HG03095 (cell line): Measurements from ENCODE around the gene ANXA6.
"Not testable (repeated sequence)": the region's sequence is repeated elsewhere in the genome, so short reads cannot be mapped to it uniquely, and the experiment has no call there.

Experiments used
- ATAC-seq: cut with Tn5 transposase; IDR thresholded peaks from one replicate; pipeline ENCODE4 v1.9.1; 2021; ENCODE audit warnings: moderate library complexity; ENCODE audit not compliant: unreplicated experiment

Gene ANXA6

DNA sequence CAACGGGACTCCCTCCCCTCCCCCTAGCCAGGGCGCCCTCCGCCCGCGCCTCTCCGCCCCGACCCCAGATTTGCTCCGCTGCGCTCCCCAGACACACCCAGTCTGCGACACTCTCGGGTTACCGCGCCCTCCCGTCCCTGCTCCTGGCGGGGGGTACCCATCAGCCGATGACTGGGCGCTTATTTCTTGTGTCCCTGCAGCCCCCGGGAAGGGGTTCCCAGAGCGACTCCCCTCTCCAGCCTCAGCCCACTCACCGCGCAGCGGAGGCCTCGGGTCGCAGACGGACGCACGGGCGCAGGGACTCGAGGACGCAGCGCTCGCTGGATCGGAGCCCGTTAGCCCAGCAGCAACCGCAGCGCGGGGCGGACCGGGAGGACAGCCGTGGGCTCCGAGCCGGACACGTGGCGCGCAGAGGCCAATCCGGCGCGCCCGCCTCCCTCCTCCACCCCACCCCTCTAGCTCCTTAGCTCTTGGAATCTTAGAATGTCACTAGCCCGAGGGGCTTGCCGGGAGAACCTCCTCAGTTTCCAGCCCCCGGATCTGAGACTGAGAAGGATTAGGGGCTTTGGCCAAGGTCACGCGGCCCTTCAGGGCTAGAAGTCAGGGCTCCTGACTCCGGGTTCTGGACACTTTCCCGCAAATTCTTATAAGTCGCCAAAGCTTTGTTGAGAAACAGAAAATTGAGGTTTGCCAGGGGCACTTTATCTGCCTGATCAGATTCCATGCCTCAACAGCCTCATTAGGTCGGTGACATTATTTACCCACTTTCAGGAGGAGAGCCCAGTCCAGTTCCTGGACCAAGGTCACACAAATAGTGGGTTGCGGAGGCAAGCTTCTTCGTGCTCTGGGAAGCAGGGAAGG is at the start of gene ANXA6:
TSS of gene ANXA6 (minus strand) at position 354 of the 861 bp plus-strand sequence. CDS start 9,878 bp downstream, outside the sequence.
- ATAC-seq: peak; percentile 49

DNA sequence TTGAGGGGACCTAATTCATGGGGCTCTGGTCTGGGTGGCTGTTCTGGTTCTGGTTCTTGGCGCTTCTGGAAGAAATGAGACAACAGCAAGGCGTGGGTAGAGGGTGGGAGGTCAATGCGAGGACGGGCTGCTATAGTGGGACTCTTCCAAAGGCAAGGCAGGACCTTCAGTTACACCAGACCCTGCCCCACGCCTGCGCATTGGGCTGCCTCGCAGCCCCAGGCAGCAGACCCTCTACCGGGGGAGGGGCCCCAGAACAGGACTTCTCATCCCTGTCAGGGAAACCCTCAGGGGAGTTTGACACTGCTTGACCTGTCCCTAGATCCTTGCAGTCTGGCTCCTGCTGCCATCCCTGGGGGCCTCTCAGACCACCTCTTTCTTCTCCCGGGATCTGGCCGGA is 47.8 kb upstream of the ANXA6 start:
- ATAC-seq: no peak

DNA sequence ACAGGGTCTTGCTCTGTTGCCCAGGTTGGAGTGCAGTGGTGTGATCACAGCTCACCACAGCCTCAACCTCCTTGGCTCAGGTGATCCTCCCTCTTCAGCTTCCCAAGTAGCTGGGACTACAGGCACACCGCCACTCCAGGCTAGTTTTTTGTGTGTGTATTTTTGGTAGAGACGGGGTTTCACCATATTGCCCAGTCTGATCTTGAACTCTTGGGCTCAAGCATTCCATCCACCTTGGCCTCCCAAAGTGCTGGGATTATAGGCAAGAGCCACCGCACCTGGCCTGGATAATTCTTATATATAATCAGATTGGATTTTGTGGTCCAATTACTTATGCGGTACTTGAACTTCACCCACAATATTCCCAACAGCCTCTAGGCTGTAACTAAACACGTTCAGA is 46.5 kb upstream of the ANXA6 start:
- no peak for ATAC-seq

DNA sequence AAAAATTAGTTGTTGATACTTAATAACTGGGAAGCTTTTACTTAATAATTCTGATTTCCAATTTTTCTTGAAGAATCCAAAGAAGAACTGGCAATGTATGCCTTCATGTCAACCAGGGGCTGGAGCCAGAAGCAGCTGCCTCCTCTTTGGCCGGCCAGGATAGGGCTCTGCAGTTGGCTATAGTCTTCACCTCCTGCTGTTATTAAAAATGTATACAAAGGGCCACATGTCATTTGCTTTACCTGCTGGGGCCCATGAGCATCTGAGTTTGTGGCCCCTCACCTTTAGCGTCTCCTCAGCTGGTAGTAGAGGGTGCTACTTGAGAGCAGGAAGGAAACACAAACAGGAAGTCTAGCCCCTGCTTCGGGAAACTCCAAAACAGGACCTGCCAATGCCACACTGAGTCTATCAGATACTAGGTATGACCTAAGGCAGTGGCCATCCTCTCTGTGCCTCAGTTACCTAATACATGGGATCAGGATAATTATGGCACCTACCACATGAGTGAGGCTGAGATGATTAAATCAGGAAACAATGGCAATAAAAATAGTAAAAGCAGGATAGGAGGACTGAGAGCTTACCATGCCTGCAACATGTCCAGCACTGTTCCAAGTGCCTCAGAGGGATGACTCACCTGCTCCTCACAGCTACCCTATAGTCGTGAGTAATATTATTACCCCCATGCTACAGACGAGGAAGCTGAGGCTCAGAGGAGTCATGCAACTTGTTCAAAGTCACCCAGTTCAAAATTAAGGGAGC is 45.0 kb upstream of the ANXA6 start:
- ATAC-seq: no peak

DNA sequence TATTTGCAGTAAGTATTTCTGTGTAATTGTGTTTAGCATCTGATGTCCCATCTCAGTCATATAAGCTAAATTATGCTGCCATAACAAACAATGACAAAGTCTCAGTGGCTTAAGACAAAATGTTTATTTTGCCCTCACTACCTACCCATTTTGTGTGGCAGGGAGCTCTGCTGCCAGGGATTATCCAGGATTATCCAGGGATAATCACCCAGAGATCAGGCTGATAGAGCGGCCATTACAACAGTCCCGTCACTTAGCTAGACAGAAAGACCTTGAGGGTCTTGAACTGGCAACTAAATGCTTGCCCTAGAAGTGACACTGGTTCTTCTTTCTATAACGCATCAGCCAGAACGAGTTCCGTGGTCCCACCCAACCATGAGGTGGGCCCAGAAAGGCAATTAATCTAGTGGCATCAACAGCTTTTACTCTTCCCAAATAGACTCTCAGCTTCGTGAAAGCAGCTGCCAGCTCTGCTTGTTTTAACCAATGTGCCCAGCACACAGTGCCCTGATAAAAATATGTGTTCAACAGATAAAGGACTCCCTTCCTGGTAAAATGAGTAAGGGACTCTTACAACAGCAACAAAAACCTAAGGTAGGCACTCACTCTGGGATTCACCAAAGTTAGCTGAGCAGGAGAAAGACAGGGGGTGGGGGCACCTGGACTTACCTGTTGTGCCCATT is 43.5 kb upstream of the ANXA6 start:
- ATAC-seq: no peak

DNA sequence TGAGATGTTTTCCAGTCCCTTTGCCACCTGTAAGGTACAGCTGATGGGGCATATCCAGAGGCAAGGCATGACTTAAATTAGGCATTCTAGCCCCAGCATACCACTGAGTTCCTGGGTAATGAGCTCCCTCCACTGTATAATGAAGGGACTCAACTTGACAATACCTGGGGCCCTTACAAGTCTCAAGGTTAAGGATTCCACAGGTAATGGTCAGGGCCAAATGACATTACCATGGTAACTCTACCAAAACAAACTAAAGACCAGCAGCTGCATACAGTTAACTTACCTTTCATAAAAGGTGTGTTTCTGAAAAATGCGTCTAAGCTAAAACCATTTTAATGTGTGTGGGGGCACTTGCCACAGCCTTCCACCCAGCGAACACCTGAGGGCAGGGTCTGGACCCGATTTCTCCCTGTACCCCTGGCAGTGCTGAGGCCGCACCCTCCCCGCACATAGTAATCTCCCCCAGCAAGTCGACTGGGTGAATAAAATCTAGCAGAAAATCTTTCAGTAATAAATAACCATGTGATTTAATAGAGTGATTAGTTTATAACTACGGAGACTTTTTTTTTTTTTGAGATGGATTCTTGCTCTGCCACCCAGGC is 42.1 kb upstream of the ANXA6 start:
- no peak for ATAC-seq

DNA sequence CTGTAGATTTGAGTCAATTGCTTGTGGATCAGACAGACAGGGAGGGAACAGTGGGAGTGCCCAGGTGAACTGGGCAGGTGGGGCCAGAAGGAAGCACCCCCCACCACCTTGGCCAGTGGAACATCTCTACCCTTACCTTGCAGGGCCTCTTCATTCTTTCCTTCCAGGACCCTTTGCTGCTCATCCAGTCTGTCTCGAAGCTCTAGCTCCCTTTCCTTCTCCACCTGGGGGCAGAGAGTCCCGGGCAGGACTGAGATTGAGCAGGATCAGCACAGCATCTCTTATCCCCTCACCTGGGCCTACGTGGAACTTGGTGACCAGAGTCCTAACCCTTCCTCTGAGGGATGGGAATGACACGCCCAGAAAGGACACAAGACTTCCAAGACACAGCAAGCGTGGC is 41.3 kb upstream of the ANXA6 start:
- ATAC-seq: no peak

DNA sequence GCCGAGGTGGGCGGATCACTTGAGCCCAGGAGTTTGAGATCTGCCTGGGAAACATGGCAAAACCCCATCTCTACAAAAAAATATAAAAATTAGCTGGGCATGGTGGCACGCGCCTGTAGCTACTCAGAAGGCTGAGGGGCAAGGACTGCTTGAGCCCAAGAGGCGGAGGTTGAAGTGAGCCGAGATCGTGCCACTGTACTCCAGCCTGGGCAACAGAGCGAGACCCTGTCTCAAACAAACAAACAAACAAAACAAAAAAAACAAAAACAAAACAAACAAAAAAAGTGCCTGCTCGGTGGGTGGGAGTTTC is 39.7 kb upstream of the ANXA6 start:
- not testable (repeated sequence) for ATAC-seq

DNA sequence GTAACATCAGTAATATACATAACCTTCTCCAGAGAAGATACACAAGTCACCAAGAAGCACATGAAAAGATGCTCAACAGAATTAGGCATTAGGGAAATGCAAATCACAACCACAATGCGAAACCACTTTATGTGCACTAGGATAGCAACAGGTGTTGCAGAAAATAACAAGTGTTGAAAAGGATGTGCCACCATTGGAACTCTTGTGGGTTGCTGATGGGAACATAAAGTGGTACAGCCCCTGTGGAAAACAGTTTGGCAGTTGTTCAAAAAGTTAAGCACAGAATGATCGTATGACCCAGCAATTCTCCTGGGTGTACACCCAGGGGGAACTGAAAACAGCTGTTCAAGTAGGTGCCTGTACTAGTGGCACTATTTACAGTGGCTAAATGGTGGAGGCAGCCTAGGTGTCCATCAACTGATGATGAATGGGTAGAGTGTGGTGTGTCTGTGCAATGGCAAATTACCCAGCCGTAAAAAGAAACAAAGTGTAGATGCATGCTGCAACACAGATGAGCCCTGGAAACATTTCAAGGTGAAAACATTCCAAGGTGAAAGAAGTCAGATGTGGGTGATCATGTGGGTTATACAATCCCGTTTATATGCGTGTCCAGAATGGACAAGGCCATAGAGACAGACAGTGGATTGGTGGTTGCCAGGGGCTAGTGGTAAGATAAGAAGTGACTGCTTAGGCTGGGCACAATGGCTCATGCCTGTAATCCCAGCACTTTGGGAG is 39.1 kb upstream of the ANXA6 start:
- peak; percentile 84 for ATAC-seq

DNA sequence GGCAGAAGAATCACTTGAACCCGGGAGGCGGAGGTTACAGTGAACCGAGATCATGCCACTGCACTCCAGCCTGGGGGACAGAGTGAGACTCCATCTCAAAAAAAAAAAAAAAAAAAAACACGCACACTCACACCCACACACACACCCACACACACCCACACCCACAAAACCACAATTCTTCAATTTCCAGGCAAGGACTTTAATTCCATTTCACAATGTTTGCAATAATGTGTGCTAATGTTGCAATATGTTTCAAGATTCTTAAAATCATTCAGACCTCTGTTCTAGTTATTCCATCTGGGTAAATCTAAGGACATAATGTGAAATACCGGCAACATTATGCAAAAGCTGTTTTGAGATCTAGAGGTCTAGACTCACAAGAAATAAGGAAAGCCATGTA is 38.0 kb upstream of the ANXA6 start:
- no peak for ATAC-seq

DNA sequence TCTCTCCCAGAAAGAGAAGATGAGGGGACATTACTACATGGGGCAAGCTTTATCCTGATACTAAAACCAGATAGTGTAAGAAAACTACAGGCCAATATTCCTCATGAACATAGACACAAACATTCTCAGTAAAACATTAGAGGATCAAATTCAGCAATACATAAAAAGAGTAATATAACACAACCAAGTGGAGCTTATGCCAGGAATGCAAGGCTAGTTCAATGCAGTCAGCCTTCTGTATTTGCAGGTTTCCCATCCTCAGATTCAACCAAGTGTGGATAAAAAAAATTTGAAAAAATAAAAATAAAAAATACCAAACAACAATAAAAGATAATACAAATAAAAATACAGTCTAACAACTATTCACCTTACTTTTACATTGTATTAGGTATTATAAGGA is 35.0 kb upstream of the ANXA6 start:
- no peak for ATAC-seq

DNA sequence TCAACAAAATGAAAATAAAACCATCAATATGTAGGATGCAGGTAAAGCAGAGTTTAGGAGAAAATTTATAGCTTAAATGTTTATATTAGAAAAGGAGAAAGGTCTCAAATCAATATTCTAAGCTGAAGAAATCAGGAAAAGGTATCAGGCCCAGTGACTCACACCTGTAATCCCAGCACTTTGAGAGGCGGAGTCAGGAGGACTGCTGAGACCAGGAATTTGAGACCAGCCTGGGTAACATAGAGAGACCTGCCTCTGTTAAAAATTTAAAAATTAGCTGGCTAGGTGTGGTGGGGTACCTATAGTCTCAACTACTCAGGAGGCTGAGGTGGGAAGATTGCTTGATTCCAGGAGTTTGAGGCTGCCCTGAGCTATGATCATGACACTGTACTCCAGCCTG is 34.1 kb upstream of the ANXA6 start:
- ATAC-seq: no peak

DNA sequence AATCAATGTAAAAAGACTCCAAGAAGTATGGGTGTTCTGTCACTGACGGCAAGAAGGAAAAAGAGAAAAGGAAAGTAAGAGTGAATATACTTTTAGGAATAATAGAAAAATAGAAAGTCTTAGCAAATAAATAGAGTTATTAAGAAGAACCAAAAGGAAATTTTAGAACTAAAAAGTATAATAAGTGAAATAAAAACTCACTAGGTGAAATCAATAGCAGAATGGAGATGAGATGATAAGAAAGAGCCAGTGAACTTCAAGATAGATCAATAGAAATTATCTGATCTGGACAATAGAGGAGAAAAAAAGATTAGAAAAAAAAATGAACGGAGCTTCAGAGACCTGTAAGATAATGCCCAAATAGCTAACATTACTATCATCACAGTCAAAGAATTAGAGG is 31.6 kb upstream of the ANXA6 start:
- ATAC-seq: no peak

DNA sequence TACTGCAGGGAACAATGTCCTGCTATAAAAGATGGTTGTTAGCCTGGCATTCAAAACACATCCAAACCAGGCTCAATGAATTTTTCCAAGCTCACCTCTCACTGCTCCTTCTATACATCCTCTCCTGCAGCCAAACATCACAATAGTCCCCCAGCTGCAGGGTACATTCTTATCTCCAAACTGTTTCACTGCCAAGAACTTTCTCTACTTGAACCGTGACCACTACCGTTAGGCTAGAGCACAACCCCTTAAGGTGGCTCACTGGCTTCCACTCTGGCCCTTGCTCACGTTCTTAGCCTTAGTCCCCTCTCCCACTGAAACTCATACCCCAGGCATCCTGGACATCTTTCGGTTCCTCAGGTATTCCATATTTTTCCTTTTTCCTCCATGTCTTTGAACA is 29.0 kb upstream of the ANXA6 start:
- ATAC-seq: no peak

DNA sequence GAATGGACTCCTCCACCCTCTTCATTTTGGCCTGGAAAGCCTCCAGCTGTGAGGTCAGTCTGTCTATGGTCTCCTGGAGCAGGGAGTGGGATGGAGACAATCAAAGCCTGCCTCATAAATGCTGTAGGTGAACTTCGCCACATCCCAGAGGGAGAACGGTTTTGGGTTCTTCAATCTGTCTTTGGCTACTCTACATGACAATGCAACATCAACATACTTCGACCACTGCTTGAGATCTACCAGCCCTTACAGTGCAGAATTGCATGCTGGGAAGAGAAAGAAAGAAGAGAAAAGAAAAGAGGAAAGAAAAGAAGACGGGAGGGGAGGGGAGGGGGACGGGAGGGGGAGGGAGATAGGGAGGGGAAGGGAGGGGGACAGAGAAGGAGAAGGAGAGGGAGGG is 28.5 kb upstream of the ANXA6 start:
- no peak for ATAC-seq

DNA sequence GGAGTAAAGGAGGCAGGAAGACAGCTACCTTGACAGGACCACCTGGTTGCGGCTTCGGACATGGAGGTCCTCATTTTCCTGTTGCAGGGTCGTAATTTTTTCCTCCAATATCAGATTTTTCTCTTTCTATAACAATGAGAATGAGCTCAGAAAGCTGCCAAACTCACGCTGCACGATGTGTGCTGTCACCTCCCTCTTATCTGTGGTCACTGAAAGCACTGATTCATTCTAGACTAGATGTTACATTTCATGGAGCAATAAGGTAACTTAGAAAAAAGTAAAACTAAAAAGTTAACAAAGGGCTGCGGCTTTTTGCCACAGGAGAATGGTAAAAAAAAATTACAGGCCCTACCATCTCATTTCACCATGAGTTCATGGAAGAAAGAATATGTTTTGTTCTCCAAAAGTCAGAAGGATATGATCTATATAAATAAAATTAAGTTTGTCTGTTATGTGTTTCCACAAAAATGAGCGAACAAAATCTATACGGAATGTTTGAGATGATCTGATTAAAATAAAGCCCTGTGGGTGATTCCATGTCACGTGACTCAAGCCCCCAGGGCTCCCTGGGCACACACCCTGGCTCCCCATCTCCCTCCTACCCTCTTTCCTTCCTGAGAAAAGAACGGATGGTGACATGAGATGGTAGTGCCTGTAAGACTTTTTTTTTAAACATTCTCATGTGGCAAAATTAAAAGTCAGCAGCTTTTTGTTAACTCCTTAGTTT is 26.9 kb upstream of the ANXA6 start:
- ATAC-seq: no peak

DNA sequence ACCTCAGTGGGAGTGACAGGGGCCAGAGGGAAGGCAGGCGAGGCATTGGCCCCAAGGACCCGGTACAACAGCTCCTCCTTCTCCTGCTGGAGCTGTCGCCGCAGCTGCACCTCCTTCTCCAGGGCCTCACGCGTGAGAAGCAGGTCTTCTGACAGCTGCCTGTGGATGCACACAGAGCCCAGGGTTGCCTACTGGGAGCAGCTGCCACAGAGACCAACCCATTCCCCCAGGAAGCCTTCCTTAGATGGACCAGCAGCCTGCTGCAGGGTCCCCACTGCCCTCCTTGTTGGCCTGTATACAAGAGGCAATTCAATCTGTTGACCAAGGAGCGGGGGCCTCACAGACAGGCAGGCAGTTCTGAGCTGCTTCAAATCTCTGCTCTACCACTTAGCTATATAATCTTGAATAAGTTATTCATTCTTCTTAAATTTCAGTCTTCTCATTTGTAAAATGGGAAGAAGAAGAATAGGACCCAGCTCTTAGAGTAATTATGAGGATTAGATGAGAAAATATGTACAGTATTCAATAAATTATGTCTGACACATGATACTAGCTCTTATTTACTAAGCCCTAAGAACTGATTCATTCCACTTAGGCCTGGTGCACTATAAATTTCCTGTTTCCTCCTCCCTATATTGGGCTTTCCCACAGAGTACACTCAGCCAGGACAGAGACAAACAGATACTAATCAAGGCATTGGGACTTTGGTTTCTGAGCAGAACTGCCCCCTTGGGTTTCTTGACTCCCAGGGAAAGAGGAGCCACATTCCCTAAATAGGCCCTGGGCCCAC is 26.1 kb upstream of the ANXA6 start:
- ATAC-seq: no peak

DNA sequence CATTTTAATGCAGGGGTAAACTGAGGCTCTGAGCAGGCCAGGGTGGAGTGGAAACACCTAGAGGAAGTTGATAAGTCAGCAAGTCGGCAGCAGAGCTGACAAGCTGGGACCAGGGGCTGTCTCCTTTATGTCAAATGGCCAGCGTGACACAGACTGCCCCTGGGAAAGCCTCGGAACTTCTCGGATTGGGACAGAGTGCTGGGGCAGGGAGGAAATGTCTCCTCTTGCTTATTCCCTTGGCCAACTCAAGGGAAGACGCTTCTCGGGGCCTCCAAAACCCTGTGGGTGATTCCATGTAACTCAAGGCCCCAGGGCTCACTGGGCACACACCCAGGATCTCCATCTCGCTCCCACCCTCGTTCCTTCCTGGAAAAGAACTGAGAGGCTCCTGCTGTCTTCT is 25.4 kb upstream of the ANXA6 start:
- ATAC-seq: no peak

DNA sequence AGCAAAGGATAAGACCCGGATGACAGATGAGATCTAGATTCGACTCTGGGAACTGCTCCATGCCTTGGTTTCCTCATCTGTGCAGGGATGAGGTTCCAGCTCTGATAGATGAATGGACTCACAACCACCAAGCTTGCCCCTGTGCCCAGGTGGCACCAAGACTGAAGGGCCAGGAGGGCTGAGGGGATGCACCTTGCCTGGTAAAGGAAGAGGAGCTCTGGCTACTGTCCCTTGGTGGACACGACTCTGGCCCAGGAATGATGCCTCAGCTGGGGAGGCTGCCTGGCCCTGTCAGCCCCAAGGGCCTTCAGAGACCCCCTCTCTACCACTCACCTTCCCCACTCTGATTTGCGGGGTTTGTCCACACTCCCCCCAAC is 24.9 kb upstream of the ANXA6 start:
- no peak for ATAC-seq
